Measurements from ENCODE around the gene SECTM1. TPM values are rescaled to one million over a fixed set of nuclear protein-coding genes. Genes with fewer than 3 reads are reported as not detected.
A peak's percentile ranks its signal among the peaks of the same experiment; 100 is the strongest.

The SECTM1 gene
- total RNA-seq, 1 donor from 2014 or later: not detected

- Histone ChIP-seq H3F3A (ENCODE audit: low read depth) (peaks cover 14% of the 10 kb centered on the region), H3K9me3 (ENCODE audit: low read depth) (no peaks in the 10 kb centered on the region), H3K27me3 (peaks cover 6% of the 10 kb centered on the region), H3K4me3 (no peak overlapping the region), H4K20me1 (ENCODE audit: low read depth) (no peaks in the 10 kb centered on the region), H3K4me2 (no peak overlapping the region), H3K79me2 (ENCODE audit: low read depth) (no peaks in the 10 kb centered on the region), H3K9ac (no peak overlapping the region), H2AFZ (replicated peaks) (no peak overlapping the region), H3K27ac (no peak overlapping the region), H3K36me3 (no peaks in the 10 kb centered on the region), H3K4me1 (peaks cover 19% of the 10 kb centered on the region)
- Mint-ChIP-seq H3K27ac (peak overlapping the region; percentile 76), H3K4me1 (peaks cover 17% of the 10 kb centered on the region), H3K4me3 (no peak overlapping the region), H3K36me3 (no peaks in the 10 kb centered on the region), H3K9me3 (no peaks in the 10 kb centered on the region), H3K27me3 (ENCODE audit: insufficient read depth, low read depth) (peaks cover 9% of the 10 kb centered on the region)
- no peak for DNase-seq (ENCODE audit: low spot score)
- TF ChIP-seq CTCF (IDR thresholded peaks at IDR 0.05) (no peak), EZH2 (IDR thresholded peaks at IDR 0.05) (no peak), EZH2phosphoT487 (IDR thresholded peaks at IDR 0.05) (no peak)
Measured at GRCh38 chr17:82314012-82314726, 19.4 kb downstream of the SECTM1 start.

DNA sequence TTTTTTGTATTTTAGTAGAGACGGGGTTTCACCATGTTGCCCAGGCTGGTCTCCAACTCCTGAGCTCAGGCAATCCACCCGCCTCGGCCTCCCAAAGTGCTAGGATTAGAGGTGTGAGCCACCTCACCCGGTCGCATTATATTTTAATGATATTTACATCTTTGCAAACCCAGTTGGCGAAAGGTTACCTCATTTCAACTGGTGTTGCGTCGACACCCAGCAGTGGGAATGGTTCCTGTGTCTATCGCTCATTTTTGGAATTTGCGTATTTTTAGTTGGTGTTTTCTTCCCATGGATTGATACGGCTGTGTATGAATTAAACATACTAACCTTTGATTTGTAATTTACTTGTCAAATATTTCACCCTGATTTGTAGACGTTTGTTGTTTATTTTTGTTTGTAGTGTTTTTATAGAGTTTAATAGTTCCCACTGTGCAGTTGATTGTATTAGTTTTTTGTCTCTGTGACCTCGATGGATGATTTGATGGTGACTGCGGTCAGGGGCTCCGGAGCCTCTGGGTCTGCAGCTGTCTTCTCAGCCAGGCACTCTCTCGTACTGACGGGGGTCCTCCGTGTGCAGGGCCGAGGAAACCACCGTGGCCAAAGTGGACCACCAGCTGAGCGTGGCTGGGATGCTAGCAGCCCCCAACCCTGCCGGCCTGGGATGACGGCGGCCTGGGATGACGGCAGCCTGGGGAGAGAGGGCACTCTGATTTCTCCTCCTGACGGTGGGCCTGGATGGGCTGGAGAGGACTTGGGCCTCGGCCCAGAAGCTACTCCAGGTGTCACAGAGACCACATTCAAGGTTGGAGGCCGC lies 20.2 kb downstream of the SECTM1 start:
- Mint-ChIP-seq H3K27ac (peak overlapping the region; percentile 19), H3K27me3 (ENCODE audit: insufficient read depth, low read depth) (peaks cover 9% of the 10 kb centered on the region), H3K4me1 (peaks cover 17% of the 10 kb centered on the region), H3K9me3 (no peaks in the 10 kb centered on the region), H3K4me3 (no peak overlapping the region), H3K36me3 (no peaks in the 10 kb centered on the region)
- Histone ChIP-seq H3K27ac (no peak overlapping the region), H3F3A (ENCODE audit: low read depth) (peaks cover 6% of the 10 kb centered on the region), H3K9ac (no peak overlapping the region), H3K36me3 (no peaks in the 10 kb centered on the region), H3K27me3 (peaks cover 14% of the 10 kb centered on the region), H3K4me3 (no peak overlapping the region), H3K9me3 (ENCODE audit: low read depth) (no peaks in the 10 kb centered on the region), H2AFZ (replicated peaks) (no peak overlapping the region), H3K79me2 (ENCODE audit: low read depth) (no peaks in the 10 kb centered on the region), H4K20me1 (ENCODE audit: low read depth) (no peaks in the 10 kb centered on the region), H3K4me2 (no peak overlapping the region), H3K4me1 (peaks cover 19% of the 10 kb centered on the region)
- no peak for DNase-seq (ENCODE audit: low spot score)
- TF ChIP-seq CTCF (IDR thresholded peaks at IDR 0.05) (no peak), EZH2phosphoT487 (IDR thresholded peaks at IDR 0.05) (no peak), EZH2 (IDR thresholded peaks at IDR 0.05) (no peak)

- H3K27ac Mint-ChIP-seq: no peak overlapping the region
- no peak for DNase-seq (ENCODE audit: low spot score)
- Histone ChIP-seq H3K9me3 (ENCODE audit: low read depth) (no peaks in the 10 kb centered on the region), H3K79me2 (ENCODE audit: low read depth) (no peaks in the 10 kb centered on the region), H3K4me1 (peaks cover 13% of the 10 kb centered on the region), H3K4me3 (no peak overlapping the region), H3K27me3 (peaks cover 18% of the 10 kb centered on the region), H3K9ac (no peak overlapping the region), H3K4me2 (no peak overlapping the region), H3K36me3 (no peaks in the 10 kb centered on the region), H2AFZ (replicated peaks) (no peak overlapping the region), H4K20me1 (ENCODE audit: low read depth) (no peaks in the 10 kb centered on the region), H3F3A (ENCODE audit: low read depth) (no peaks in the 10 kb centered on the region), H3K27ac (no peak overlapping the region)
- no peak for TF ChIP-seq EZH2phosphoT487 (IDR thresholded peaks at IDR 0.05)
- no peak for TF ChIP-seq CTCF (IDR thresholded peaks at IDR 0.05)
- no peak for TF ChIP-seq EZH2 (IDR thresholded peaks at IDR 0.05)
- peaks cover 15% of the 10 kb centered on the region for H3K27me3 Mint-ChIP-seq (ENCODE audit: insufficient read depth, low read depth)
- no peaks in the 10 kb centered on the region for H3K36me3 Mint-ChIP-seq
- H3K9me3 Mint-ChIP-seq: no peaks in the 10 kb centered on the region
- no peak overlapping the region for H3K4me3 Mint-ChIP-seq
- peaks cover 17% of the 10 kb centered on the region for H3K4me1 Mint-ChIP-seq
Measured at GRCh38 chr17:82311971-82312370, 21.6 kb downstream of the SECTM1 start.

Data from neural progenitor cell (in vitro differentiated cells).